HL-60/S4 (cell line): Measurements from ENCODE around the gene SETMAR.
"Not testable (repeated sequence)": the region's sequence is repeated elsewhere in the genome, so short reads cannot be mapped to it uniquely, and the experiment has no call there.

Experiments
- in situ Hi-C: fragments of 300-500 bp; cut with MboI; formaldehyde crosslinking; loops from 2 replicates; pipeline ENCODE4 v1.14.3; 2022; ENCODE audit warnings: low sequenced_read_pairs

SETMAR gene

GRCh38 chr3:4311496-4311895, 8.3 kb downstream of the SETMAR start:
- in situ Hi-C loops: no loop called here

DNA sequence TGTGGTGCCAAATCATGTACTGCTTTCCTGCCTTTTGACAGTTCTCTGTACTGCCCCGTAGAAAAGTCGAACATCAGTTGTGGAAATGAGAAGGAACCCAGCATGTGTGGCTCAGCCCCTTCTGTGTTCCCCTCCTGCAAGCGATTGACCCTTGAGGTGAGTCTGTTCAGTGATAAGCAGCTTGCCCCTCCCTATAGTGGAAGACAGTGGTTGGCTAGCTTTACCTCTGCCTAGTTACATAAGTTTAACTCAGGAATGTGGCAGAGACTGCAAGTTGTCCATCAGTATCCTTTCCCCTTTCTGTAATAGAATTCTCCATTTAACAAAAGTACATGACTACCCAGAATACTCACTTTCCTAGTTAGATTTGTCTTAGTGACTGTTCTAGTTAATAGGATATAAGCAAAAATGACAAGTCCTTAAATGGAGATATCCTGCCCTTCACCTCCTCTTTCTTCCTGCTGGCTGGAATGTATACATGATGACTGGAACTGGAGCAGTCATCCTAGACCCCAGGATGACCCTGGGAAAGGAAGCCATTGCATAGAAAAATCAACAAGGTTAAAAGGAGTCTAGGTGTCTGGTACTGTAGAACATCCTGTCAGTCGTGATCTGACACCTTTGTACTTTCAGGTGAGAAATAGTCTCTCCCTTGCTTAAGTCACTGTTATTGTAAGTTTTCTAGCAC, 10.6 kb downstream of the SETMAR start:
- in situ Hi-C loops: no loop called here

DNA sequence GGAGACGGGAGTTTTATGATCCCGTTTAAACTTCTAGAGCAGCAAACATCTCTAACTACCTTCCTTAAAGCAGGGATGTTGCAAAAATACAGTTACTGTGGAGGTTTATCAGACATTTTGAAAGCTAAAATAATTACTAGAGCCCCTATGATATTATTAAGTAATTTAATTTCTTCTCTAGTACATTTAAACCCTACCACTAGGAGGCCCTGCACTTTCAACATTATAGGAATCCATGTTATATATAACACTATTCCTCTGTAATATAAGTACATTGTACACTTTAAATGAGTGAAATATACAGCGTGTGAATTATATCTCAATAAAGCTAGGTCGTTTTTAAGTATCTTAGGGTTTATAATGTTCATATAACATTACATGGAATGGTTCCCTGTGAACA, 11.5 kb downstream of the SETMAR start:
- in situ Hi-C loops: no loop called here

- in situ Hi-C loops: no loop called here
Observed at GRCh38 chr3:4320096-4320911, 17.1 kb downstream of the SETMAR start.

DNA sequence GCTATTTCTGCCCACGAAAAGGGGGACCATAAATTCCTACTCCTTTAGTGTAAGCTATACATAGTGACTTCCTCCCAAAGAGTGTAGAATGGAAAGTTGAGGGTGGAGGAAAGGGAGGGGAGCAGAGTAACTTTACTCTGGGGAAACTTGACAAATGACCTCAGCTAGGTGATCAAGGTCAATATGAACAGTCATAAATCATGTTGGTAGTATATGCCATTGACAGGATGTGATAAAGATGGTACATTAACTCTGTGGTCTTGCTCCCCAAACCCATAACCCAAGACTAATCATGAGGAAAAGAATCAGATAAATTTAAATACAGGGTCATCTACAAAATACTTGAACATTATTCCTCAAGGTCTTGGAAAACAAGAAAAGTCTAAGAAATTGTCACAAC, 18.6 kb downstream of the SETMAR start:
- in situ Hi-C loops: no loop called here

DNA sequence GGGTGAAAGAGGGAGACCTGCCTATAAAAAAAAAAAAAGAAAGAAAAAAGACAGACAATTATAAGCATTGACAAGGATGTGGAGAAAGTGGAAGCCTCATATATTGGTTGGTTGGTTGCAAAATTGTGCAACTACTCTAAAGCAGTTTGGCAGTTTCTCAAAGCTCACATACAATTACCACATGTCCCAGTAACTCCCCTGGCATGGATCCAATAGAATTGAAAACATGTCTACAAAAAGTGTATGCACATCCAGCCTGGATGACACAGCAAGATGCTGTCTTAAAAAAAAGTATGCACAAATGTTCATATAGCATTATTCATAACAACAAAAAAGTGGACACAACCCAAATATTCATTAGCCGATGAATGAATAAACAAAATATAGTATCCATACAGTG, 19.5 kb downstream of the SETMAR start:
- in situ Hi-C loops: no loop called here

GRCh38 chr3:4323246-4324027, 20.3 kb downstream of the SETMAR start:
- in situ Hi-C loops: no loop called here

GRCh38 chr3:4326868-4327267, 23.7 kb downstream of the SETMAR start:
- in situ Hi-C loops: no loop called here

GRCh38 chr3:4329806-4330205, 26.6 kb downstream of the SETMAR start:
- in situ Hi-C loops: not testable (repeated sequence)

- in situ Hi-C loops: no loop called here
Observed at GRCh38 chr3:4332111-4332510, 28.9 kb downstream of the SETMAR start.

DNA sequence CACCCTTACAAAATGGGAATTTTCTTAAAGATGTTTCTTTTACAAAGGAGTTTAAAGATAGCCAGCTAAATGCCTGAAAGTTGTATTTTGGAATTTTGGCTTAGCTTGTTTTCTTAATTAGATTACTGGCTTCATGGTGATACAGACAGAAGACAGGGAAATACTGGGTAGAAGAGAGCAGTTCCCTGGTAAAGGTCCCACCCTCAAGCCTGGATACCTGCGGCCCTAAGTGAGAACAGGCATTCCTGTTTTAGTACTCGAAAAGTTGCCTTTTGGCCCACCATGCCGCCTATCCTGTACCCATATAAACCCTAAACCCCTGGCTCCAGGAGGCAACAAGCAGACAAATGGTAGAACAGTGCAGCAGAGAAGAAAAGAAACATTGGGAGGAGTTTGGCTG, 29.4 kb downstream of the SETMAR start:
- in situ Hi-C loops: no loop called here

DNA sequence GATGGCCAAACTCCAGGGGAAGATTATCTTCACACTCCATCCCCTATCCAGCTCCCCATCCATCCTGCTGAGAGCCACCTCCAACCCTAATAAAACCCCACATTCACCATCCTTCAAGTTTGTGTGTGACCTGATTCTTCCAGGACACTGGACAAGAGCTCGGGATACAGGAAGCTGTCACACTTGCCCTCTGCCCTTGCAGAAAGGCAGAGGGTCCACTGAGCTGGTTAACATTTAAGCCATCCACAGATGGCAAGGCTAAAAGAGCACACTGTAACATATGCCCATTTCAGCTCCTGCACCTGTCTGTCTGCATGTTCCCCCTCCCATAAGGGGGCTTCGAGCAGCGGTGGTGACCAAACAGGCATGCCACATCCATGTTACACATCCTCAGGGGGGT, 29.8 kb downstream of the SETMAR start:
- in situ Hi-C loops: no loop called here

GRCh38 chr3:4334548-4334947, 31.4 kb downstream of the SETMAR start:
- in situ Hi-C loops: no loop called here

GRCh38 chr3:4335840-4336562, 32.8 kb downstream of the SETMAR start:
- in situ Hi-C loops: no loop called here

- in situ Hi-C loops: no loop called here
Observed at GRCh38 chr3:4336850-4337546, 33.8 kb downstream of the SETMAR start.

DNA sequence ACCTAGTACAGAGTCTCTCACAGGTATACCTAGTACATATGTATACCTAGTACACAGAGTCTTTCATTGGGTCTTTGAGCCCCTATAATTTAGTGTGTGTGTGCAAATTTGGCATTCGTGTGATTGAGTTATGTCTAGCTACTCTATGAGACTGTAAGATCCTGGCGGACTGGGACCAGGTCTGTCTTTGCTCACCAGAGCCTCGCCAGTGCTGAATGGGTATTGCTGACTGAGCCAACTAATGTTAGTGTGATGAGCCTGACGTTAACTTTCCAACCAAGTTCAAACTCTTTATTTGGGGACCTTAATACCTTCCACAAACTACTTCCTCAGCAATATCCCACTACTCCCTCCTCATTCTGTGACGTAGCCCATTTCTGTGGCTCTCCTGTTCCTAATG, 35.6 kb downstream of the SETMAR start:
- in situ Hi-C loops: no loop called here

- in situ Hi-C loops: loop anchor here (10.0 kb wide), 1 partner anchor 295 kb away; no protein-coding TSS in a partner anchor
Observed at GRCh38 chr3:4340077-4340410, 36.9 kb downstream of the SETMAR start.

DNA sequence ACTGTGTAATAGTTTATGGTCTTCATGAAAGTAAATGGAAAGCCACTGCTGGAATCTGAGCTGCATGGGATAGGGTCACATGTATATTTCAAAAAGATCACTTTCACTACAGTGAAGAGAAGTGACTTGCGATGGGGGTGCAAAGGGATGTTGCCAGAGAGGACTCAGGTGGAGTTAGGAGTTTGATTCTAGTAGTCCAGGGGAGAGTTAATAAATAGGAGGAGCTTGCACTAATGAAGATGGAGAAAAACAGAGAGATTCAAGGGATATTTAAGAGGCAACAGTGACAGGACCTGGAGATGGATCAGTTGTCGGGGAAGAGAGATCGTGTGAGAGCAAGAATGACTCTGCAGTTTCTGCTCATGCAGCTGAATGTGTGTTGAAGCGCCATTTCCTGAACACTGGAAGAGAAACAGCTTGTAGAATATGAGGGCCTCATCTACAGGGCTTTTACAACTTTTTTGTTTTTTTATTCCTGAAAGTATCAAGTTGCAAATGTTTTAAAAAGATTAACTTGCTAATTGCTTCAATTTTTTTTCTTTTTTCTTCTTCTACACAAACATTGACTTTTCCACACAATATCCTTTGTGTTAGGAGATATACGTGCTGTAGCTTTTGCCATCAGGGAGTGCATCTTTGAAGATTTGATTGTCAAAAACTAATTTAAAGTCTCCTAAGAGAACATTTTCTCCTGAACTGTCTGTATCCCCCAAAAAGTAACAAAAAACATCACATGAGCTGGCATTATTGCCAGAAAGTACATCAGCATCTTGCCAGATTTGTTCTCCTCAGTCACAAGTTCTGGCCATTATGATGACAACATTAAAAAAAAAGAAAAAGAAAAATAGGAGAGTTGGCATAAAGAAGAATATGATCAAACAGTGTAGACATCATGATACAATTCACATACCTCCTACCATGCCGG, 37.5 kb downstream of the SETMAR start:
- in situ Hi-C loops: loop anchor here (10.0 kb wide), 1 partner anchor 294 kb away; no protein-coding TSS in a partner anchor

- in situ Hi-C loops: loop anchor here (10.0 kb wide), 1 partner anchor 293 kb away; no protein-coding TSS in a partner anchor
Observed at GRCh38 chr3:4341336-4341675, 38.1 kb downstream of the SETMAR start.
